22Rv1 (cell line): ENCODE results near the gene UGT1A5.

Source experiments
- H3K27ac ChIP-seq: fragments of 450-650 bp; 2 replicates; pipeline ENCODE4 v1.5.1; 2017
- CTCF ChIP-seq: fragments of 450-650 bp; IDR thresholded peaks from 2 replicates; pipeline ENCODE4 v1.5.1; 2017; ENCODE audit warnings: mild to moderate bottlenecking
- ZFX ChIP-seq: fragments of 450-650 bp; IDR thresholded peaks from 2 replicates; pipeline ENCODE4 v1.6.1; 2017; ENCODE audit warnings: antibody characterized with exemption, borderline replicate concordance

The UGT1A5 gene

GRCh38 chr2:233822101-233822771, 109.5 kb downstream of the UGT1A5 start:
- no peak overlapping the region for H3K27ac ChIP-seq
- TF ChIP-seq ZFX (no peak), CTCF (no peak)
